ENCODE results near the gene RAB27A. TPM values are rescaled to one million over a fixed set of nuclear protein-coding genes. Genes with fewer than 3 reads are reported as not detected.
A peak's percentile ranks its signal among the peaks of the same experiment; 100 is the strongest.

The RAB27A gene
- 1 to 10 TPM; 9.6 to 9.9 TPM for total RNA-seq

- peaks cover 14% of the 10 kb centered on the region for H3K4me1 ChIP-seq
- peak within 1 kb of the TSS; percentile 71 to 95 (median 90) for H3K27ac ChIP-seq
- WGBS, 2 donors: 1% methylated on average over 34 to 67 of the region's 69 CpGs
- DNase-seq (peak; percentile 80 to 85 (median 84)), ATAC-seq (peak; percentile 92)
- H3K36me3 ChIP-seq (replicated peaks in 1 of 2; ENCODE audit: insufficient read depth in 1 of 2, low read depth in 2 of 2): no peaks in the 10 kb centered on the region
- no peaks in the 10 kb centered on the region for H3K9me3 ChIP-seq
- intact Hi-C loops (cut with DNase I): no loop called here
- TF ChIP-seq POLR2A (IDR thresholded peaks at IDR 0.05): peak; percentile 36 to 84 (median 80)
- no peak for TF ChIP-seq CTCF (IDR thresholded peaks at IDR 0.05)
- peak within 1 kb of the TSS; percentile 75 to 84 for H3K4me3 ChIP-seq
- no peaks in the 10 kb centered on the region for H3K27me3 ChIP-seq
These were observed at the start of gene RAB27A for GRCh38 chr15:55289746-55290527. RAB27A (minus strand) TSS chr15:55289813; CDS start chr15:55234934, 54,879 bp downstream.

GRCh38 chr15:55337160-55337559 lies 47.5 kb upstream of the RAB27A start:
- DNase-seq: no peak
- Histone ChIP-seq H3K36me3 (replicated peaks in 1 of 2; ENCODE audit: insufficient read depth in 1 of 2, low read depth in 2 of 2) (no peaks in the 10 kb centered on the region), H3K27me3 (no peaks in the 10 kb centered on the region), H3K27ac (no peak overlapping the region), H3K4me3 (no peak overlapping the region), H3K4me1 (no peaks in the 10 kb centered on the region), H3K9me3 (no peaks in the 10 kb centered on the region)
- 100% methylated on average over 1 of the region's 1 CpG; no CpG with 5 or more reads in 1 of the 2 donors for WGBS, 2 donors
- TF ChIP-seq CTCF (IDR thresholded peaks at IDR 0.05): no peak
- TF ChIP-seq POLR2A (IDR thresholded peaks at IDR 0.05): no peak
- no peak for ATAC-seq
- intact Hi-C loops (cut with DNase I): no loop called here

- Histone ChIP-seq H3K27ac (no peak overlapping the region), H3K9me3 (no peaks in the 10 kb centered on the region), H3K27me3 (no peaks in the 10 kb centered on the region), H3K4me1 (no peaks in the 10 kb centered on the region), H3K4me3 (no peak overlapping the region), H3K36me3 (replicated peaks in 1 of 2; ENCODE audit: insufficient read depth in 1 of 2, low read depth in 2 of 2) (no peaks in the 10 kb centered on the region)
- DNase-seq (no peak), ATAC-seq (no peak)
- TF ChIP-seq POLR2A (IDR thresholded peaks at IDR 0.05) (no peak), CTCF (IDR thresholded peaks at IDR 0.05) (no peak)
- 82 to 100% methylated on average over 1 of the region's 1 CpG for WGBS, 2 donors
- intact Hi-C loops (cut with DNase I): no loop called here
These were observed 45.4 kb upstream of the RAB27A start for GRCh38 chr15:55334997-55335396.

GRCh38 chr15:55334371-55334770 lies 44.8 kb upstream of the RAB27A start:
- 88 to 92% methylated on average over 5 of the region's 5 CpGs for WGBS, 2 donors
- intact Hi-C loops (cut with DNase I): no loop called here
- H3K27ac ChIP-seq: no peak overlapping the region
- H3K36me3 ChIP-seq (replicated peaks in 1 of 2; ENCODE audit: insufficient read depth in 1 of 2, low read depth in 2 of 2): no peaks in the 10 kb centered on the region
- TF ChIP-seq POLR2A (IDR thresholded peaks at IDR 0.05): no peak
- TF ChIP-seq CTCF (IDR thresholded peaks at IDR 0.05): no peak
- H3K4me1 ChIP-seq: no peaks in the 10 kb centered on the region
- DNase-seq (no peak), ATAC-seq (no peak)
- H3K9me3 ChIP-seq: no peaks in the 10 kb centered on the region
- no peak overlapping the region for H3K4me3 ChIP-seq
- H3K27me3 ChIP-seq: no peaks in the 10 kb centered on the region

DNA sequence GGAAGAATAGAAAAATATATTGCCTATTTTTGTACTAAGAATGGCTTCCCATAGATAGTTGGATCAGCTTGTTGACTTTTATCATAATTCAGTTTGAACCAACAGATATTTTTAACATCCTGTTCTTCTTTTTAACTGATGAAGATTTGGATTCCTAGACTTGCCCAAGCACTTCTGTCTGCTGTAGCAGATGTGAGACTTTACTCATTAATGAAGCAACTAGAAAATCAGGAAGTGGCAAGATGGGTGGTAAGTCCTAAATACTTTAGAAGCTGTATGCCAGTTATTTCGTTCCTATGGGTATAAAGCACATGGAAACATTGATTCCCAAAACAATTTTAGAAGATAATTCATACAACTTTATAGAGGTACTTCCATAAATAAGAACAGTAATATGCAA lies 37.8 kb upstream of the RAB27A start:
- no peak for ATAC-seq

More for the DNA sequence above, 37.8 kb upstream of the RAB27A start:
- no peak overlapping the region for H3K27ac ChIP-seq
- no peak for DNase-seq
- no peaks in the 10 kb centered on the region for H3K27me3 ChIP-seq
- TF ChIP-seq POLR2A (IDR thresholded peaks at IDR 0.05): no peak
- TF ChIP-seq CTCF (IDR thresholded peaks at IDR 0.05): no peak
- H3K36me3 ChIP-seq (replicated peaks in 1 of 2; ENCODE audit: insufficient read depth in 1 of 2, low read depth in 2 of 2): no peaks in the 10 kb centered on the region
- 69 to 85% methylated on average over 1 of the region's 1 CpG for WGBS, 2 donors
- no peaks in the 10 kb centered on the region for H3K9me3 ChIP-seq
- H3K4me1 ChIP-seq: no peaks in the 10 kb centered on the region
- intact Hi-C loops (cut with DNase I): no loop called here
- no peak overlapping the region for H3K4me3 ChIP-seq

Measured in body of pancreas (tissue), 4 donors.